Lower lobe of right lung (tissue), 2 donors: Measurements from ENCODE around the gene ITPKB. TPM values are rescaled to one million over a fixed set of nuclear protein-coding genes. Genes with fewer than 3 reads are reported as not detected.

ENCODE experiments used
- ATAC-seq, 2 donors: fragments of 200-7000 bp; cut with Tn5 transposase; one replicate each; pipeline ENCODE4 v1.9.1; 2020 to 2022; ENCODE audit warnings: mild to moderate bottlenecking in 2 of 2, moderate library complexity in 2 of 2
- DNase-seq: peaks from one replicate; pipeline ENCODE4 v3.0.0-alpha.2; 2020
- H3K27ac ChIP-seq: fragments of 200-600 bp; one replicate; pipeline ENCODE4 v1.8.0; 2022
- H3K27me3 ChIP-seq: fragments of 200-600 bp; one replicate; pipeline ENCODE4 v1.8.0; 2022; ENCODE audit warnings: low read depth
- H3K36me3 ChIP-seq: fragments of 200-600 bp; one replicate; pipeline ENCODE4 v1.8.0; 2022; ENCODE audit warnings: mild to moderate bottlenecking
- H3K4me1 ChIP-seq: fragments of 200-600 bp; one replicate; pipeline ENCODE4 v1.8.0; 2022
- H3K4me3 ChIP-seq: fragments of 200-600 bp; one replicate; pipeline ENCODE4 v1.8.0; 2022; ENCODE audit warnings: mild to moderate bottlenecking
- H3K9me3 ChIP-seq: fragments of 200-600 bp; one replicate; pipeline ENCODE4 v1.8.0; 2022
- intact Hi-C: fragments of 100-400 bp; cut with DNase I; formaldehyde crosslinking; loops from one replicate; pipeline ENCODE4 v1.11.0; 2022
- total RNA-seq: library from RNA; stranded (reverse); fragmentation: NEBNext Ultra II Directional; extraction: Animal tissue kit (Norgen Biotek cat#: 25700); gene quantifications from one replicate; pipeline ENCODE4 v1.2.1, GENCODE V29; 2021
- TF ChIP-seq, protein P1 (sequence below): fragments of 200-600 bp; IDR thresholded peaks from one replicate; pipeline ENCODE4 v1.8.0; 2022; ENCODE audit warnings: antibody characterized with exemption, mild to moderate bottlenecking
- donor health status: DM: no; HTN: yes; CAD: no; lungs with severe emphysema.

Gene ITPKB
- total RNA-seq, 1 donor from 2014 or later = 42.3 TPM

DNA sequence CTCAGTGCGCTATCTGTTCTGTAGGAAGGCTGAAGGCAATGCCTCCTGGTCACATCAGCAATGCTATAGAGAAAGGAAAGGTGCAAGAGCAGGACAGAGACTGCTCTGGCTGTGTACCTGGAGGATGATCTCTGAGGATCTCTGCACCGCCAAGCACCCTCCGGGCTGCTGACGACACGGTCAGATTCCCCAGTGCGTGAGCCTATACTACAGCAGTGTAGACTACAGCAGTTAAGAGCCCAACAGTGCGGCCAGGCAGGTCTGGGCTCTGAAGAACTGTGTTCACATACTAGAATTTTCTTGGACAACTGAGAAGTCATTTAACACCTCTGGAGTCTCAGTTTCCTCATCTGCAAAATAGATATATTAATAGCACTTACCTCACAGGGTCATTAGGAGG, 39.9 kb downstream of the ITPKB start:
- Histone ChIP-seq H3K27me3 (no peaks in the 10 kb centered on the region), H3K4me3 (no peak overlapping the region), H3K9me3 (no peaks in the 10 kb centered on the region), H3K27ac (no peak overlapping the region), H3K36me3 (peaks cover 22% of the 10 kb centered on the region), H3K4me1 (peaks cover 33% of the 10 kb centered on the region)
- ATAC-seq (no peak), DNase-seq (no peak)
- TF ChIP-seq, protein P1, sequence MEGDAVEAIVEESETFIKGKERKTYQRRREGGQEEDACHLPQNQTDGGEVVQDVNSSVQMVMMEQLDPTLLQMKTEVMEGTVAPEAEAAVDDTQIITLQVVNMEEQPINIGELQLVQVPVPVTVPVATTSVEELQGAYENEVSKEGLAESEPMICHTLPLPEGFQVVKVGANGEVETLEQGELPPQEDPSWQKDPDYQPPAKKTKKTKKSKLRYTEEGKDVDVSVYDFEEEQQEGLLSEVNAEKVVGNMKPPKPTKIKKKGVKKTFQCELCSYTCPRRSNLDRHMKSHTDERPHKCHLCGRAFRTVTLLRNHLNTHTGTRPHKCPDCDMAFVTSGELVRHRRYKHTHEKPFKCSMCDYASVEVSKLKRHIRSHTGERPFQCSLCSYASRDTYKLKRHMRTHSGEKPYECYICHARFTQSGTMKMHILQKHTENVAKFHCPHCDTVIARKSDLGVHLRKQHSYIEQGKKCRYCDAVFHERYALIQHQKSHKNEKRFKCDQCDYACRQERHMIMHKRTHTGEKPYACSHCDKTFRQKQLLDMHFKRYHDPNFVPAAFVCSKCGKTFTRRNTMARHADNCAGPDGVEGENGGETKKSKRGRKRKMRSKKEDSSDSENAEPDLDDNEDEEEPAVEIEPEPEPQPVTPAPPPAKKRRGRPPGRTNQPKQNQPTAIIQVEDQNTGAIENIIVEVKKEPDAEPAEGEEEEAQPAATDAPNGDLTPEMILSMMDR = no peak
- intact Hi-C loops = no loop called here

DNA sequence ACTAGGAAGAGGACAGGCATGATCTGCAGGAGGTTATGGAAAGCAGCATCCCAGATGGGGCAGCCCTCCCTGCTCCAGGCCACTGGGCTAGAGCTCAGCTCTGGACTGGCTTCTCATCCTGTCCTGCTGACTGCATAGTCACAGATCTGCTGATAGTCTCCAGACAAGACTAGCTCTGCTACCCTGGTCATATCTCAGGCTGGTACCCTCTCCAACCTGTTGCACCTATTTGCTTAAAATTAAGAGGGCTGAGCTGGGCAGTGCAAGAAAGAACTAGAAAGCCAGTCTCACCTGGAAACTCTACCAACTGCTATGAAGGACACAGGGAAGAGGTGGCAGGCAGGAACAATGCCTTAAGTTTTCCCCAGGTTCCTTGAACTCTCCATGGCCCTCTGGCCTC, 40.4 kb downstream of the ITPKB start:
- intact Hi-C loops = no loop called here
- ATAC-seq (no peak), DNase-seq (no peak)
- Histone ChIP-seq H3K36me3 (peaks cover 22% of the 10 kb centered on the region), H3K4me1 (peaks cover 28% of the 10 kb centered on the region), H3K4me3 (no peak overlapping the region), H3K9me3 (no peaks in the 10 kb centered on the region), H3K27me3 (no peaks in the 10 kb centered on the region), H3K27ac (no peak overlapping the region)
- TF ChIP-seq, protein P1 = no peak

DNA sequence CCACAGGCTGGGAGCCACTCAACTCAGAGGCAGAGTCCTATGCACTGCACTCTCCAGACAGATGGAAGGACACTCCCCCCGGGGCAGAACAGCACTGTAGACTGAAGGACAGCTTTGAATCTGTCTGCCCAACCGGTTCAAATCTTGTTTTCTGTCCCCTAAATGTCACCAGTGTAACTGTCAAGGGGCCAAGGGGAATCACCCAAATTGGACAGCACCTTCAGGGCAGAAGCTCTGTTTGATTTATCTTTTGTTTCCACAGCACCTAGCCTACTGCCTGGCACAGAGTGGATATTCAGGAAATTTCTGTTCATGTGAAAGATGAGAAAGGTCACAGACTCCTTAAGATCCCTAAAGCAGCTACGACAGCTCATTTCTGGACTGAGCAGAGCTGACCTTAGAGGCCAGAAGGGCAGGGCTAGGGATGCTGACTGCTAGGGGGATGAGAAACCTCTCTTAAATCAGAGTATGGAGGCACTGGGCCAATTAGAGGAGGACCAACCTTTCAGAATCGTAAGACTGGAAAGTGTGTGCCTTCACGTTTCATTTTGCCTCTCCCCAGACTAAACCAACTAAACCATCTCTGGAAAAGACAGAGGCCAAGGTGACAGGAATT, 41.0 kb downstream of the ITPKB start:
- peaks cover 33% of the 10 kb centered on the region for H3K4me1 ChIP-seq
- no peak overlapping the region for H3K27ac ChIP-seq

DNA sequence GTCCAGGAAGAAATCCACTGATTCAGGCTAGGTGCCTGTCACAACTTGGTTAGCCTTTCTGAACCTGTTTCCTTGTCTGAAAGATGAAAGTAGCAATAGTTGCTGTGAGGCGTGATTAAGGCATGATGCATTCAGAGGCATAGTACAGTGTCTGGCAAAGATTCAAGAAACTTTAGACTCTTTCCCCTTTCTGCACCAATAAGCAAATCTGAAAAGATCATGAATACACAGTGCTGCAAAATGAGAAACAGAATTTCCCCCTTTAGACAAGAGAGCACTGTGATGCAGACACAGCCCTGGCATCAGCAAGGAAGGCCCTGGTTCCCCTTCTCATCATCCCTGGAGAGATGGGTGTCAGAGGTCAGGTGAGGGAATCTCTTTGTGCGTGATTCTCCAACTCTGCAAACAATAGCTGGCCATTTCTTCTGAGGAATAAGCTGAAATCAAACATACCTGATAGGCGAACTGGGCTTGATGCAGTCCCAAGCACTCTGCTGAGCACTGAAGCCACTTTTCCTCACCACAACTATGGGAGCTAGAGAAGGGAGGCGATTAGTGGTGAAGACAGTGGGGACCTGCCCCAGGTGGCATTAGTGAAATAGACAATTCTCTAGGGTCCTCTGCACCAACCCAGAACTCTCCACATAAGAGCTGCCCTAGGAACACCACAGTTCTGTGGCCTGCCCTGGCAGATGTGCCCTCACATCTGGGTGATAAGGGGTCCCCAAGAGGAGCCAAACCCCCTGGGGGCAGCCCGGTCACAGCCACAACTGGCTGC, 41.7 kb downstream of the ITPKB start:
- Histone ChIP-seq H3K36me3 (peaks cover 26% of the 10 kb centered on the region), H3K4me1 (peaks cover 33% of the 10 kb centered on the region), H3K27me3 (no peaks in the 10 kb centered on the region), H3K27ac (no peak overlapping the region), H3K4me3 (no peak overlapping the region), H3K9me3 (no peaks in the 10 kb centered on the region)
- no peak for ATAC-seq
- TF ChIP-seq, protein P1 = no peak
- intact Hi-C loops = no loop called here
- no peak for DNase-seq

More for the DNA sequence above, 41.0 kb downstream of the ITPKB start:
- Histone ChIP-seq H3K36me3 (peaks cover 22% of the 10 kb centered on the region), H3K4me3 (no peak overlapping the region), H3K27me3 (no peaks in the 10 kb centered on the region), H3K9me3 (no peaks in the 10 kb centered on the region)
- ATAC-seq = no peak
- intact Hi-C loops = no loop called here
- no peak for DNase-seq
- TF ChIP-seq, protein P1 = no peak

DNA sequence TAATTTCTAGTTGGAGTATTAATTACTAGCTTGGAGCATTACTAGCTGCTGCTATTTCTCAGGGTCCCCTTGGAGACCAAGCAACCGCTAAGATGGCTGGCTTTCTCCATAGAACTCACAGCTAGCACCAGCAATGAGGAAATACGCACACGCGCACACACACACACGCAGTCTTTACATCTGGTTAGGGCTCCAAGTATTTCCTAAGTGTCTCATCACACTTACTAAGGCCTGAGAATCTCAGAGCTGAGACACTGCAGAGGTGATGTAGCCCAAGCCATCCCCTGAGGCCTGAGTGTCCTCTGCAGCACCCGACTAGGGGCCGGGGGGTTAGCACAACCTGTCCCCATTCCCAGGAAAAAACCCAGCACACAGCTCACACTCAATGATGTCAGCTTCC, 42.5 kb downstream of the ITPKB start:
- H3K36me3 ChIP-seq = peaks cover 26% of the 10 kb centered on the region
- peaks cover 33% of the 10 kb centered on the region for H3K4me1 ChIP-seq
- no peak overlapping the region for H3K4me3 ChIP-seq
- no peak overlapping the region for H3K27ac ChIP-seq
- TF ChIP-seq, protein P1 = no peak
- DNase-seq = no peak
- intact Hi-C loops = no loop called here
- H3K9me3 ChIP-seq = no peaks in the 10 kb centered on the region
- no peak for ATAC-seq
- no peaks in the 10 kb centered on the region for H3K27me3 ChIP-seq
